Chondrocyte (in vitro differentiated cells): Measurements from ENCODE around the gene DBH. TPM values are rescaled to one million over a fixed set of nuclear protein-coding genes. Genes with fewer than 3 reads are reported as not detected.
A peak's percentile ranks its signal among the peaks of the same experiment; 100 is the strongest.

Experiments
- DNase-seq: peaks from one replicate; pipeline ENCODE4 v3.0.0; 2021; ENCODE audit warnings: mixed read lengths, low spot score
- H3K27ac Mint-ChIP-seq: one replicate; pipeline ENCODE4 v1.8.0; 2021; ENCODE audit warnings: mild to moderate bottlenecking, moderate library complexity, mixed read lengths; ENCODE audit not compliant: unreplicated experiment
- H3K27me3 Mint-ChIP-seq: 2 replicates; pipeline ENCODE4 v1.8.0; 2021; ENCODE audit warnings: low read depth, mixed read lengths
- H3K36me3 Mint-ChIP-seq: 2 replicates; pipeline ENCODE4 v1.8.0; 2021; ENCODE audit warnings: low read depth, mixed read lengths
- H3K4me1 Mint-ChIP-seq: 2 replicates; pipeline ENCODE4 v1.8.0; 2021; ENCODE audit warnings: low read depth, mild to moderate bottlenecking, mixed read lengths
- H3K4me3 Mint-ChIP-seq: one replicate; pipeline ENCODE4 v1.8.0; 2021; ENCODE audit warnings: mild to moderate bottlenecking, moderate library complexity, mixed read lengths; ENCODE audit not compliant: unreplicated experiment
- H3K9me3 Mint-ChIP-seq: 2 replicates; pipeline ENCODE4 v1.8.0; 2021; ENCODE audit warnings: low read depth, mixed read lengths
- CTCF ChIP-seq: fragments of 200-600 bp; sonication (generic); IDR thresholded peaks from 2 replicates; pipeline ENCODE4 v1.5.0; 2021; ENCODE audit warnings: antibody characterized with exemption, mild to moderate bottlenecking, moderate library complexity
- total RNA-seq: library from RNA; stranded (reverse); gene quantifications from 3 replicates; pipeline ENCODE4 v1.2.1, GENCODE V29; 2021

DBH gene
- total RNA-seq, 1 donor from 2014 or later: not detected

- H3K9me3 Mint-ChIP-seq: no peaks in the 10 kb centered on the region
- H3K4me3 Mint-ChIP-seq: no peak overlapping the region
- DNase-seq: peak; percentile 57
- no peak for TF ChIP-seq CTCF
- no peak overlapping the region for H3K27ac Mint-ChIP-seq
- no peaks in the 10 kb centered on the region for H3K36me3 Mint-ChIP-seq
- H3K27me3 Mint-ChIP-seq: peaks cover 69% of the 10 kb centered on the region
- H3K4me1 Mint-ChIP-seq: peaks cover 5% of the 10 kb centered on the region
Observed at GRCh38 chr9:133612816-133613215, 23.3 kb upstream of the DBH start.

DNA sequence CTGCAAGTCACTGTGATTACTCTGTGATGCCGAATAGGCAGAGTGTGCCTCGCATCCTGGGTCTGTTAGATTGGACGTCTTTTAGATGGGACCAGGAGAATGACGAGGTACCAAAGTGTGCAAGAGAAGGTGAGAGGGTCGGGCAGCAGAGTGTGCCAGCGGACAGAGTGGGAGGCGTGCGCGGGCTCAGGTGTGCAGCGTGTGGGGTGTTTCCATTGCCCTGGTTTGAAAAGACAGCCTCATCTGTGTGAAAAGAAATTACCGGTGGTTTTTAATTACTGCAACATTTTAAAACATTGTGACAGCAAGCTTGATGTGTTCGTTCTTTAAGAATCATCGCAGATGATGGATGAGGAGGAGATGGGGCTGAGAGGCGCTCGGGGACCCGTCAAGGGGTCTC is 22.7 kb upstream of the DBH start:
- H3K27ac Mint-ChIP-seq: no peak overlapping the region
- no peak for DNase-seq
- no peak for TF ChIP-seq CTCF

DNA sequence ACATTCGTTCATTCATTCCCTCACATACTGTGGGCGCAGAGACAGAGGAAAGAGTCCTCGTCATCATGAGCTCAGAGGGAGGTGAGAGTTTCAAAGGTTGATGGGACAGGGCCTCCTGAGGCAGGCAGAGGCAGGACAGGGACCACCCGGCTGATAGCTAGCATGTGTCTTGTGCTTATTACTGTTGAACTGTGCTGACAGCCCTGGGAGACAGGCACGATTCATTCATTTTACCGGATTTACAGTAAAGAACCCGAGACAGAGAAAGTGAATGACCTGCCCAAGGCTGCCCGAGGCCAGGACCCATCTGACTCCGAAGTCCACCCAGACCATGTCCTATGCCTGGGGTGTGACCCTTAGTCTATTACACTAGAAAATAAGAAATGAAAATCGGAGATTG is 22.1 kb upstream of the DBH start:
- Mint-ChIP-seq H3K9me3 (no peaks in the 10 kb centered on the region), H3K4me3 (no peak overlapping the region), H3K27me3 (peaks cover 76% of the 10 kb centered on the region), H3K27ac (no peak overlapping the region), H3K4me1 (peaks cover 5% of the 10 kb centered on the region), H3K36me3 (no peaks in the 10 kb centered on the region)
- DNase-seq: no peak
- no peak for TF ChIP-seq CTCF

More for the DNA sequence above, 22.7 kb upstream of the DBH start:
- Mint-ChIP-seq H3K4me1 (peaks cover 5% of the 10 kb centered on the region), H3K9me3 (no peaks in the 10 kb centered on the region), H3K36me3 (no peaks in the 10 kb centered on the region), H3K27me3 (peaks cover 71% of the 10 kb centered on the region), H3K4me3 (no peak overlapping the region)

DNA sequence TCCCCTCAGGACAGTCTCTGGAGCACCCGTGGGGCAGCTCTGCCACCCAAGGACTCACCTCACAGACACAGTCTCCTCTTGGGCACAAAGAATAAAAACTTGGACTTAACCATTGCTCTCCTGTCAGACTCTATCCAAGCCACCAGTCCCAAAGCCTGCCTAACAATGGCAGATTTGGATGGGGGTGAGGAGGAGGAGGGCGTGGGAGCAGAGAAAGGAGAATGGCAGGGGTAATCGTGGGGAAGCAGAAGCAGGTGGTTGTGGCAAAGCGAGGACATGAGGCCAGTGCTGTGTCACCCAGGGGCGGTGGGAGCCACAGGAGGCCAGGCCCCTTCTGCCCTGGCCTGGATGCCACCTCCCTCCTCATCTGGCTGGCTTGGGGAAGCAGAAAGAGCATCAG is 21.5 kb upstream of the DBH start:
- Mint-ChIP-seq H3K27me3 (peaks cover 78% of the 10 kb centered on the region), H3K4me1 (peaks cover 1% of the 10 kb centered on the region), H3K9me3 (no peaks in the 10 kb centered on the region), H3K4me3 (no peak overlapping the region), H3K27ac (no peak overlapping the region), H3K36me3 (no peaks in the 10 kb centered on the region)
- DNase-seq: no peak
- TF ChIP-seq CTCF: no peak

- peaks cover 79% of the 10 kb centered on the region for H3K27me3 Mint-ChIP-seq
- H3K36me3 Mint-ChIP-seq: no peaks in the 10 kb centered on the region
- DNase-seq: no peak
- no peaks in the 10 kb centered on the region for H3K4me1 Mint-ChIP-seq
- H3K4me3 Mint-ChIP-seq: no peak overlapping the region
- no peak overlapping the region for H3K27ac Mint-ChIP-seq
- H3K9me3 Mint-ChIP-seq: no peaks in the 10 kb centered on the region
- TF ChIP-seq CTCF: no peak
Observed at GRCh38 chr9:133615186-133615585, 21.0 kb upstream of the DBH start.
